Measurements from ENCODE around the gene MED22. TPM values are rescaled to one million over a fixed set of nuclear protein-coding genes. Genes with fewer than 3 reads are reported as not detected.

MED22 gene
- total RNA-seq, 1 experiment from 2014 or later, result 60.1 TPM

- Histone ChIP-seq H3K9me3 (no peaks in the 10 kb centered on the region), H3K4me3 (ENCODE audit: low read depth, low read length) (no peak overlapping the region), H3K36me3 (ENCODE audit: control insufficient read depth, insufficient read depth, low read length) (peaks cover 5% of the 10 kb centered on the region), H3K4me1 (peaks cover 5% of the 10 kb centered on the region), H3K27me3 (replicated peaks; ENCODE audit: control insufficient read depth, insufficient read depth, low read length) (no peaks in the 10 kb centered on the region)
- H3K36me3 Mint-ChIP-seq (ENCODE audit: insufficient read depth, unreplicated experiment), result peaks cover 60% of the 10 kb centered on the region
- H3K27me3 Mint-ChIP-seq (ENCODE audit: insufficient read depth, unreplicated experiment), result no peaks in the 10 kb centered on the region
- DNase-seq, result no peak
- H3K27ac Mint-ChIP-seq (ENCODE audit: unreplicated experiment), result no peak overlapping the region
- ChIA-PET POLR2A (interaction anchor here (0.6 kb wide), 1 partner anchor 439 kb away, joined by 3 read pairs; no protein-coding TSS in a partner anchor), CTCF (no interaction called here)
- no peak overlapping the region for H3K4me3 Mint-ChIP-seq (ENCODE audit: unreplicated experiment)
- TF ChIP-seq, protein P1, sequence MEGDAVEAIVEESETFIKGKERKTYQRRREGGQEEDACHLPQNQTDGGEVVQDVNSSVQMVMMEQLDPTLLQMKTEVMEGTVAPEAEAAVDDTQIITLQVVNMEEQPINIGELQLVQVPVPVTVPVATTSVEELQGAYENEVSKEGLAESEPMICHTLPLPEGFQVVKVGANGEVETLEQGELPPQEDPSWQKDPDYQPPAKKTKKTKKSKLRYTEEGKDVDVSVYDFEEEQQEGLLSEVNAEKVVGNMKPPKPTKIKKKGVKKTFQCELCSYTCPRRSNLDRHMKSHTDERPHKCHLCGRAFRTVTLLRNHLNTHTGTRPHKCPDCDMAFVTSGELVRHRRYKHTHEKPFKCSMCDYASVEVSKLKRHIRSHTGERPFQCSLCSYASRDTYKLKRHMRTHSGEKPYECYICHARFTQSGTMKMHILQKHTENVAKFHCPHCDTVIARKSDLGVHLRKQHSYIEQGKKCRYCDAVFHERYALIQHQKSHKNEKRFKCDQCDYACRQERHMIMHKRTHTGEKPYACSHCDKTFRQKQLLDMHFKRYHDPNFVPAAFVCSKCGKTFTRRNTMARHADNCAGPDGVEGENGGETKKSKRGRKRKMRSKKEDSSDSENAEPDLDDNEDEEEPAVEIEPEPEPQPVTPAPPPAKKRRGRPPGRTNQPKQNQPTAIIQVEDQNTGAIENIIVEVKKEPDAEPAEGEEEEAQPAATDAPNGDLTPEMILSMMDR (IDR thresholded peaks at IDR 0.05; ENCODE audit: insufficient read depth in 1 of 2, low read depth in 1 of 2, low read length in 1 of 2, severe bottlenecking in 1 of 2, unreplicated experiment in 1 of 2), result no peak
- no TSS peak for BruUV-seq (replicated peaks)
- peaks cover 13% of the 10 kb centered on the region for H3K4me1 Mint-ChIP-seq (ENCODE audit: low read depth, unreplicated experiment)
- intact Hi-C loops (cut with micrococcal nuclease; ENCODE audit: unreplicated experiment), result no loop called here
- no peaks in the 10 kb centered on the region for H3K9me3 Mint-ChIP-seq (ENCODE audit: unreplicated experiment)
Observed at GRCh38 chr9:133344071-133344470, 3.9 kb downstream of the MED22 start.

DNA sequence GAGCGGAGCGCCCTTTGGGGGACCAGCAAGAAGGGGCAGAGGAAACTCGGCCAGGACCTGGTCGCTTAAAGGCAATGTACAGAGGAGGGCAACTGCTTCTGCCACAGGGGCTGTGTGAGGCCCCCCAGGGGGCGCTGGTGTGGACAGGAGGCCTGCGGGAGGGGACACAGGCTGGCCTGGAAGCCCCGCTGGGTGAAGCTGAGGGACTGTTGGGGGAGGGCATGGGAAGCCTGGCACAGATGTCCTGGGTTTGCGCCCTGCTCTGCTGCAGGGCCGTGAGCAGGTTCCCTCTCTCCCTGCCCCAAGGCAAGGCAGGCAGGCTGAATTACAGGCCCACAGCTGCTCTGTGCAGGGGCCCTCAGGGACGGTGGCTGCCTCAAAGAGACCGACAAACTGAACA lies 5.4 kb downstream of the MED22 start:
- Mint-ChIP-seq H3K4me3 (ENCODE audit: unreplicated experiment) (no peak overlapping the region), H3K9me3 (ENCODE audit: unreplicated experiment) (no peaks in the 10 kb centered on the region), H3K36me3 (ENCODE audit: insufficient read depth, unreplicated experiment) (peaks cover 52% of the 10 kb centered on the region), H3K4me1 (ENCODE audit: low read depth, unreplicated experiment) (peaks cover 13% of the 10 kb centered on the region), H3K27ac (ENCODE audit: unreplicated experiment) (no peak overlapping the region), H3K27me3 (ENCODE audit: insufficient read depth, unreplicated experiment) (no peaks in the 10 kb centered on the region)
- Histone ChIP-seq H3K4me3 (ENCODE audit: low read depth, low read length) (no peak overlapping the region), H3K27me3 (replicated peaks; ENCODE audit: control insufficient read depth, insufficient read depth, low read length) (no peaks in the 10 kb centered on the region), H3K4me1 (peaks cover 5% of the 10 kb centered on the region), H3K36me3 (ENCODE audit: control insufficient read depth, insufficient read depth, low read length) (peaks cover 4% of the 10 kb centered on the region), H3K9me3 (no peaks in the 10 kb centered on the region)
- ChIA-PET POLR2A (no interaction called here), CTCF (interaction anchor here (1.1 to 1.4 kb wide), 2 partner anchors 144 to 154 kb away, joined by 5 read pairs; no protein-coding TSS in a partner anchor)
- no TSS peak for BruUV-seq (replicated peaks)
- intact Hi-C loops (cut with micrococcal nuclease; ENCODE audit: unreplicated experiment), result no loop called here
- peak in 1 of 2 experiments; percentile 51 for DNase-seq
- TF ChIP-seq, protein P1 (IDR thresholded peaks at IDR 0.05; ENCODE audit: insufficient read depth in 1 of 2, low read depth in 1 of 2, low read length in 1 of 2, severe bottlenecking in 1 of 2, unreplicated experiment in 1 of 2), result peak in 1 of 2 experiments; percentile 13

DNA sequence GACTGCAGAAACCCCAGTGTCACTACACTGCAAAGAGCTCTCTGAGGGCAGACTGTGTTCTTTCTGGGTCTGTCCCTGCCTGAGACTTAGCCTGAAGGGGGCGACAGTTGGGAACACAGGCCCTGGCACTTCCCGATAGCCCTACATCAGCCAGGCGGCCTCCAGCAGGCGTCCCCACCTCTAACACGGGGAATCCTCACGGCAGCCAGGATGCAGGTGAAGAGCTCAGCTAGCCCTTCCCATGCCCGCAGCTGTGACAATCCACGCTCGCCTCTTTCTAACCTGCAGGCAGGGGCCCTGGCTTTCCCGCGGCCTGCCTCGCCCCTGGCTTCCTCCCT lies 5.9 kb downstream of the MED22 start:
- no TSS peak for BruUV-seq (replicated peaks)
- Mint-ChIP-seq H3K4me1 (ENCODE audit: low read depth, unreplicated experiment) (peaks cover 10% of the 10 kb centered on the region), H3K27ac (ENCODE audit: unreplicated experiment) (no peak overlapping the region), H3K36me3 (ENCODE audit: insufficient read depth, unreplicated experiment) (peaks cover 50% of the 10 kb centered on the region), H3K27me3 (ENCODE audit: insufficient read depth, unreplicated experiment) (no peaks in the 10 kb centered on the region), H3K9me3 (ENCODE audit: unreplicated experiment) (no peaks in the 10 kb centered on the region), H3K4me3 (ENCODE audit: unreplicated experiment) (no peak overlapping the region)
- no peaks in the 10 kb centered on the region for H3K9me3 ChIP-seq
- H3K4me3 ChIP-seq (ENCODE audit: low read depth, low read length), result no peak overlapping the region
- ChIA-PET POLR2A (interaction anchor here (0.5 kb wide), 1 partner anchor 104 kb away, joined by 4 read pairs; no protein-coding TSS in a partner anchor), CTCF (interaction anchor here (0.6 to 1.4 kb wide), 3 partner anchors 119 to 154 kb away, joined by 3 to 5 read pairs (median 5); no protein-coding TSS in a partner anchor)
- intact Hi-C loops (cut with micrococcal nuclease; ENCODE audit: unreplicated experiment), result no loop called here
- H3K36me3 ChIP-seq (ENCODE audit: control insufficient read depth, insufficient read depth, low read length), result peaks cover 4% of the 10 kb centered on the region
- DNase-seq, result no peak
- no peaks in the 10 kb centered on the region for H3K27me3 ChIP-seq (replicated peaks; ENCODE audit: control insufficient read depth, insufficient read depth, low read length)
- TF ChIP-seq, protein P1 (IDR thresholded peaks at IDR 0.05; ENCODE audit: insufficient read depth in 1 of 2, low read depth in 1 of 2, low read length in 1 of 2, severe bottlenecking in 1 of 2, unreplicated experiment in 1 of 2), result peak; percentile 28 to 34
- peaks cover 7% of the 10 kb centered on the region for H3K4me1 ChIP-seq
